ENCODE measurements around the gene DNAJB5. TPM values are rescaled to one million over a fixed set of nuclear protein-coding genes. Genes with fewer than 3 reads are reported as not detected.
"Not testable (repeated sequence)": the region's sequence is repeated elsewhere in the genome, so short reads cannot be mapped to it uniquely, and the experiment has no call there.

Gene DNAJB5
- polyA plus RNA-seq, 4 donors, result 10.3 to 11.4 (median 10.9) TPM

DNA sequence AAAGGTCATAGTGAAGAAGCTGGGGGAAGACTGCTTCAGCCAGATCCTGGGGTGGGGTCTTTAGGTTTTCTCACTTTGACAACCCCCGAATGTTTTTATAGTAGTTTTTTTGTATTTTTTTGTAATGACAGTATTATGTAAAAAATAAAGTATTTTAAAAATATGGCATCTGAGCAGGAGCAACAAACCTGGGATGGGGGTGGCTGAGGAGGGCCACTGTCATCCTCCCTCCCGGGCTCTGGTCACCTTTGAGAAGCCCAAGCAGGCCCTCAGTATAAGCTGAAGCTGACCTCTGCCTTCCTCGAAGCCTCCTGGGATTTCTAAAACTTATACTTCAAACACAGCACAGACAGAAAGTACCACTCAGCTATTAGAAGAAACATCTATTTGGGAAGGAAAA, 8.7 kb downstream of the DNAJB5 start:
- no peak for DNase-seq (ENCODE audit: low read depth in 4 of 4, low spot score in 3 of 4)

DNA sequence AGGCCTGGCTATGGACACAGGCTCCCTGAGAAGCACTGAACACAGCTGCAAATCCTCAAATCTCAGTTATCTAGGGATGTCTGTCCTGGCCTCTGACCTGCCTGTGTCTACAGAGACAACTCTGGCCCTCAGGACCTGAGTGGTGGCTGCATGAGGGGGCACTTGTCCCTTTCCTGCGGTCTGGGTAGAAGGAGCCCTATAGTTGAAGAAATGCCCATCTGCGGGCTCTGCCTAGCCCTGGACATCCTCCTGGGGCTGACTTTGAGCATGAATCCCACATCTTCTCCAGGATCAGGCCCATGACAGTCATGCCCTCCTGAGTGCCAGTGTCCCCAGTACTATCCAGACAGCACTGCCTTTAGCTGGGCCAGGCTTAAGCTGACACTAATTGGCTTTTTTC, 10.0 kb downstream of the DNAJB5 start:
- no peak for DNase-seq (ENCODE audit: low read depth in 4 of 4, low spot score in 3 of 4)

DNA sequence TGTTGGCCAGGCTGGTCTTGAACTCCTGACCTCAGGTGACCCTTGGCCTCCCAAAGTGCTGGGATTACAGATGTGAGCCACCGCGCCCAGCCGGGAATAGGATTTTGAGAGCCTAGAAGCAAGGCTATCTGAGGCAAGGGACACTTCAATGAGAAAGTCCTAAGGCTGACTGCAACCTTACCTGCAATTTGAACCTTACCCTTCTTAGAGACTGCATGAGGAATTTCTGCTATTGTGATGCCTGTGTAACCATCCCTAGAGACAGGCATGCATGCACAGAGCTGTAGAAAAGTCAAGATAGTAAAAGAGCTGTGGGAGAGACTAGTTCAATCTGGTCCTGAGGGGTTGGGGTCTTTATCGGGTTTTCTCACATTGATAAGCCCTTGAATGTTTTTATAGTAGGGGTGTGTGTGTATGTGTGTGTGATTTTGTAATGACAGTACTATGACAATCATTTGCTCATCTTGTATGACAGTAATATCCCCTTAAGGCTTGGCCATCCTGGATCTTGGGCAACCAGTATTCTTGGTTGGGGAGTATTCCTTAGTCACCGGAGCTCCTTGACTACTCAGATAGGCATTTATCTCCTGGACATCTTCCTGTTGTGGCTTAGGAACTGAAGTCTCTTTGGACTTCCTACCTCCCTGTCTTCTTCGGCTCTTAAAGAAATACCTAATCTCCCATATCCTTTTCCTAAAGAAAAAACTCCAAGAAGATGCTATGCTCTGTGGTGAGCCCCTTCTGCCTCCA, 11.2 kb downstream of the DNAJB5 start:
- DNase-seq (ENCODE audit: low read depth in 4 of 4, low spot score in 3 of 4), result no peak

DNA sequence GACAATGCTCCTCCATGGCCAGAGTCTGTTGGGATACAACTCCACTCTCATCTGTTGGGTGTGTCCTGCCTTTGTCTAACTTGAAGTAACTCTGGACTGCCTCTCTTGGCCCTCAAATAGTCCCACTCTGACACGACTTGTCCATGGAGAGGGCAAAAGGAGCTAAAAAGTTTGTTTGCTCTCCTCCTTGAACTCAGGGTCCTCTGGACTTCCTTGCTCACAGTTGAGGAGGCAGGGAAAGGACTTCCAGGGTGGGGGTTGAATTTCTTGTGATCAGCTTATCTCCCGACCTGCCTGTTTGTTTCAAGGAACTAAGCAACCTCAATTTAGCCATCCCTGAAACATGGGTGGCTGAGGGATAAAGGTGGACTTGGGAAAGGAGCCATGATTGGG, 11.7 kb downstream of the DNAJB5 start:
- no peak for DNase-seq (ENCODE audit: low read depth in 4 of 4, low spot score in 3 of 4)

DNA sequence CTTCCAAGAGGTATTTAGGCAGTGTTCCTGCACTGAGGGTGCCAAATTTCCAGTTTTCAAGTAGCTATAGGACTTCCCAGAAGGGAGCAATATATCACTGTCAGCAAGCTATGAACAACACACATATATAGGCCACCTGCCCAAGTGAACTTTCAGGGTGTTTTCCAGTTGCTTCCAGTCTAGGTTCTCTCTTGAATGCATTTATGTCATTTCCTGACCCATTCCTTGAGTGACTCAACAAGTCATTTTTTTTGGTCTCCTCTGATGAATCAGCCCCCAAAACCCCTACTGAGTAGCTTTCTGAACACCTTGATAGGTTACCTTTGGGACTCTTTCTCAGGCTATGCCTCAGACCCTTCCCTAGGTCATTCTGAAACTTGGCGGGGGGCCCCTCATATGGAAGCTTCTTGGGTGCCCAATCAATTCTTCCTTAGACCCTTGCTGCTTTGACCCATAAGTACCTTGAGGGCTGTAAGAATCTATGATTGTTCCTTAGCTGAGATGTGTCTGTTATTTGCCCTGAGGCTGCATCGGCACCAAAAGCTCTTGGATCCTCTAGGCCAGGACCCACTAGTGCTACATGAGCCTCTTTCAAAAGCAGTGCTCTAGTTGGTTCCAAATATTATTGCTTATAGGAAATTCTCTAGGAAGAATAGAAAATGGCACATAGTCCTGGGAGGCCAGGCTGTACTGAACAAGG, 12.4 kb downstream of the DNAJB5 start:
- no peak for DNase-seq (ENCODE audit: low read depth in 4 of 4, low spot score in 3 of 4)

DNA sequence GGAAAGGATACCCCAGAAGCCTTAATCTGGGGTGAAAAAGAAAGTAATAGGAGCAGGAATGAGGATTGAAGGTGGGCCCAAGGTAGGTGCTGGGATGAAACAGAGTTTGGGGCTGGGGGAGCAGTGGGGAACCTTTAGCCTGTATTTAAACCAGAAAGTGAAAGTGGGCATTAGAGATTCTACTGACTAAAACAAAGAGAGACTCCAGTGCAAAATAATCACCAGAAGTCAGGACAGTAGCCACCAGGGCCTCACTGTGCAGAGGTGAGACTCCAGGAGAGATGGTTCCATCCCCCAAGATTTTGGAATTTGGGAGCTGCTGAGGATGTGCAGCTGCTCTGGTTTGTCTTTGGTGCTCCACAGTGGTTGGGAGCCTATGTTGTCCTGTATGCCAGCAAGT, 13.1 kb downstream of the DNAJB5 start:
- DNase-seq (ENCODE audit: low read depth in 4 of 4, low spot score in 3 of 4), result no peak

DNA sequence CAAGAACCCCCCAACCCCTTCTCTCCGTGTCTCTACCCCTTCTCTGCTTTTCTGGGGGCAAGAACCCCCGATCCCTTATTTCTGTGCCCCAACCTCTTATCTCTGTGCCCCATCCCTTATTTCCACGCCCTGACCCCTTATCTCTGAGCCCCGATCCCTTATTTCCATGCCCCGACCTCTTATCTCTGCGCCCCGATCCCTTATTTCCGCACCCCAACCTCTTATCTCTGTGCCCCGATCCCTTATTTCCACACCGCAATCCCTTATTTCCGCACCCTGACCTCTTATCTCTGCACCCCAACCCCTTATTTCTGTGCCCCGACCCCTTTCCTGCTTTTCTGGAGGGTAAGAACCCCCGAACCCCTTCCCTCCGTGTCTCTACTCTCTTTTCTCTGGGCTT, 14.8 kb downstream of the DNAJB5 start:
- not testable (repeated sequence) for DNase-seq (ENCODE audit: low read depth in 4 of 4, low spot score in 3 of 4)

DNA sequence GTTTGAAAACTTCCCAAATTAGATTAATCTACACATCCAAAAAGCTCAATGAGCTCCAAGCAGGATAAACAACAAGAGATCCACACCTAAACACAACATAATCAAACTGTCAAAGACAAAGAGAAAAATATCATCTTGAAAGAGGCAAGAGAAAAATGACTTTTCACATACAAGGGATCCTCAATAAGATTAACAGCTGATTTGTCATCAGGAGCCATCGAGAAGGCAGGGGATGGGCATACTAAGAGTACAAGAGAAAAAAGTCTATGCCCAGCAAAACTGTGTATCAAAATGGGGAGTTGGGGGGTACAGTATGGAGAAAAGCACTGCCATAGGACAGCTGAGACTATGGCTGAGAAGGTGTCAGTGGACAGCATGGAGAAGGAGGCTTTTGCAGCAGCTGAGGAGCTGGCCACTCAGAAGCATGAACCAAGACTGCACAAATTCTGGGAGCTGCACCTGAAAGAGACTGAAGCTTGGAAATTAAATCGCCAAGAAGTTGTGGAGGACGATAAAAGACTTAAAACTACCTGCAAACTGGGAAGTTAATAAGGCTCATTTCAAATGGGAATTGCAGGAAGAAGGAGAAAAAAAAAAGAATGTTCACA, 20.9 kb downstream of the DNAJB5 start:
- no peak for DNase-seq (ENCODE audit: low read depth in 4 of 4, low spot score in 3 of 4)

DNA sequence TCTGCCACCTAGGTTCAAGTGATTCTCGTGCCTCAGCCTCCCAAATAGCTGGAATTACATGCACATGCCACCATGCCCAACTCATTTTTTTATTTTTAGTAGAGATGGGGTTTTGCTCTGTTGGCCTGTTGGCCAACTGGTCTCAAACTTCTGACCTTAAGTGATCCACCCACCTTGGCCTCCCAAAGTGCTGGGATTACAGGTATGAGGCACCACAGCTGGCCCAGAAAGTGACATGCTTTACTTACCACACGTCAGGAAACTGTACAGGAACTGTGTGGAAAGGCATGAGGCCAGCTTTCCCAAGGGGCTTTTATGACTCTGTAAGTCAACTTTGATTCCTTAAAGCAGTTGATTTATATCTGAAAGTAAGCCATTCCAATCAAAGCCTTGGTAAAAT, 25.0 kb downstream of the DNAJB5 start:
- DNase-seq (ENCODE audit: low read depth in 4 of 4, low spot score in 3 of 4), result no peak

DNA sequence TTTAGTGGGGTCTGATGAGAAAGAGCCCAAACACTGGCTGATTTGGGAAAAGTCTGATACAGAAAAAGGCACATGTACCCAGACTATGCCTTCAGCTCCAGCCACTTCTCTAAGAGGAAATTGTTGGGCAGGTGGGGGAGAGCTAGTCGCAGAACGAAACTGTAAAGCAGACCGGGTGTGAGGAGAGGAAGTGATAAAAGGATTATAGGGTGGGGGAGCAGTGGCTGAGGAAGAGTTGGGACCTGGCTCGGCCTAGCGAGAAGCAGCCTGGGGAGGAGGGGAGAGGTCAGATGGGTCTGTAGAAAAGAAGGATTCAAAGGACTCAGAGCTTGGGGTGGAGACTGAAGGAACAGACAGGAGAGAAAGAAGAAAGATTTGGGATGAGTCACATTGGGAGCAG, 33.9 kb downstream of the DNAJB5 start:
- DNase-seq (ENCODE audit: low read depth in 4 of 4, low spot score in 3 of 4), result not testable (repeated sequence)

DNA sequence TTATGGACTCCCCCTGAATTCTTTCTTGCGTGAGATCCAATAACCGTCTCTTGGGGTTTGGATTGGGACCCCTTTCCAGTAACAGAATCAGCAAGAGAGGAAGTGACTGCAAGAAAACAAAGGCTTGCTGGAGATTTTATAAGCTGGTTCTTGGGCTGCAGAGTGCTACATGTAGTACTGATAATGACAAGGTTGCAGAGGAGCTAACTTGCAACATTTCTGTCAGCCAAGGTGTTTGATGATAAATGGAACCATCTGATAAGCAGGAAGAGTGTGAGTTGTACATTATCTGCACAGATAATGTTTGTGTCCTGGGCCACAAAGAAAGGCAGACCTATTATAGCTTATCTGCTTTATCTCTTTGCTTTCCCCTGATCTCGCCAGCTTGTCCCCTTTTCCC, 37.1 kb downstream of the DNAJB5 start:
- DNase-seq (ENCODE audit: low read depth in 4 of 4, low spot score in 3 of 4), result no peak

DNA sequence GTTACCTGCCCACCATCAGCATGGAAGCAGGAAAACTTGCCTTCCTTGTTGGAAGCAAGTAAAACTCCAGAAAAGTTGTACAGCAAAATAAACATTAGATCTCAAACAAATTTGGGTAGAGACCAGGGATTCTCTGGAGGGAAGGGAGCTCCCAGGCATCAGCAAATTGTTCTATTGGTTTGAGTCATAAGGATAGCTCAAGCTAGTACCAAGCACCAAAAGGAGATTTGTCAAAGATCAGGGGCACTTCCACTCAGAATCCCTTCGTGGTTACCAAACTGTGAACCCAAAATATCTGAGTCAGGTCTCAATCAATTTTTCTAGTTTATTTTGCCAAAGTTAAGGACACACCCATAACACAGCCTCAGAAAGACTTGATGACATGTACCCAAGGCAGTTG, 37.8 kb downstream of the DNAJB5 start:
- DNase-seq (ENCODE audit: low read depth in 4 of 4, low spot score in 3 of 4), result no peak

DNA sequence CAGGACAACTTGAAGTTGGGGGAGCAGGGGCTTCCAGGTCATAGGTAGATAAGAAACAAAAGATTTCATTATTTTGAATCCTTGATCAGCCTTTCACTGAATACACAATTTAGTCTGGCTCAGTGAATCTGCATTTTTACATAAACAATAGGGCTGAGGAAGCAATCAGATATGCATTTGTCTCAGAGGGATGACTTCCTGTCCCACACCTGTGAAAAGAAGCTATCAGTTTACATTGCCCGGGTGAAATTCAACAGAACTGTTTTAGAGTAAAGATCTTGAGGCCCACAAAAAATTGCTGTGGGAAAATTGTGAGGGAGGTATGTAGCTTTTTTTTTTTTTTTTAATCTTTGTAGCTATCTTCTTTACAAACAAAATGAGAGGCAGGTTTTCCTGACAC, 38.3 kb downstream of the DNAJB5 start:
- no peak for DNase-seq (ENCODE audit: low read depth in 4 of 4, low spot score in 3 of 4)

DNA sequence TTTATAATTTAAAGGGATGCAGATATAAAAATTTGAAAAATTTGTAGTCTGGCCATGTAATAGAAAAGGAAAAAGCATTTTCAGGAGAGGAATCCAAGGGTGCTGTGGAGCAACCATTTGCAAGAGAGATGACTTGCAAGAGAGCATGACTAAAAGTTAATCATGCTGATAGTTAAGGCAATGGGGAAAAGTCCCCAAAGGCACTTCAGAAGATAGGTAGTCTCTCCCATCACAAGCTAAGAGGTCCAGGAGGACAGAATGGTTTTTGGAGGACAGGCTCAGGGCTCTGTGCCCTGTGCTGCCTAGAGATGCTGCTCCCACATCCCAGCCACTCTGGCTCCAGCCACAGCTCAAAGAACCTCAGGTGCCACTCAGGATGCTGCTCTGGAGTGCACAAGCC, 38.8 kb downstream of the DNAJB5 start:
- DNase-seq (ENCODE audit: low read depth in 4 of 4, low spot score in 3 of 4), result no peak

DNA sequence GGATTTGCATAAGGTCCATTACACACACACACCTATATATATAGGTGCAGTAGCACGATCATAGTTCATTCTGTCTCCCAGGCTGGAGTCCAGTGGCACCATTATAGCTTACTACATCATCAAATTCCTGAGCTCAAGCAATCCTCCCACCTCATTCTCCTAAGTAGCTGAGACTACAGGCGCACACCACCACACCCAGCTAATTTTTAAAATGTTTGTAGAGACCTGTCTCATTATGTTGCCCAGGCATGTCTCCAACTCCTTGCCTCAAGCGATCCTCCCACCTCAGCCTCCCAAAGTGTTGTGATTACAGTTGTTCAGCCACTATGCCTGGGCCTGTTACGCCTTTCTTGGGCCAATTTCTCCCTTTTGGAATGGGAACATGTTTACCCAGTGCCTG, 39.7 kb downstream of the DNAJB5 start:
- DNase-seq (ENCODE audit: low read depth in 4 of 4, low spot score in 3 of 4), result no peak

DNA sequence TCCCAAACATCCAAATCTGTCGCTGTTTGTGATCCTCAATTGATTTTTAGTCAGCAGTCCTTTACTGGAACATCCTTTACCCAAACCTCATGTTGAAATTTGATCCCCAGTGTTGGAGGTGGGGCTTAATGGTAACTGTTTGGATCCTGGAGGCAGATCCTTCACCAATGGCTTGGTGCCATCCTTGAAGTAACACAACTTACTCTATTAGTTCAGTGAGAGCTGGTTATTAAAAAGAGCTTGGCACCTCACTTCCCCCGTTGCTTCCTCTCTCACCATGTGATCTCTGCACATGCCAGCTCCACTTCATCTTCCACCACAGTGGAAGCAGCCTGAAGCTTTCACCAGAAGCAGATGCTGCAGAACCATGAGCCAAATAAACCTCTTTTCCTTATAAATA, 40.3 kb downstream of the DNAJB5 start:
- DNase-seq (ENCODE audit: low read depth in 4 of 4, low spot score in 3 of 4), result no peak

DNA sequence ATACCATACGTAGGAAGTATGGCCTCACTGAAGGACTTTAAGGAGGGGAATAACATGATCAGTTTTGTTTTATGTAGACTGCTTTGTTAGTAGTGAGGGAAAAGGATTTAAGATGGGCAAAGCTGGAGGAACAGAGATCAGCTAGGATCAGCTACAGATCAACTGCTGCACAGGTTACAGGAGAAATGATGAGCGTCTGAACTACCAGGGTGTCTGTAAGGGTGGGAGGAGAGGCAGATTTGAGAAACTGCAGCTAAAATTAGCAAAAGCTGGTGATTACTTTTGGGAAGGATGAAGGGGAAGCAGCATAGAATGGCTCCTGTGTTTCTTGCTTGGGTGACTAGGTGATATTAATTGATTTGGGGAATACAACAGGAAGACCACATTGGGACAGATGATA, 43.6 kb downstream of the DNAJB5 start:
- no peak for DNase-seq (ENCODE audit: low read depth in 4 of 4, low spot score in 3 of 4)

DNA sequence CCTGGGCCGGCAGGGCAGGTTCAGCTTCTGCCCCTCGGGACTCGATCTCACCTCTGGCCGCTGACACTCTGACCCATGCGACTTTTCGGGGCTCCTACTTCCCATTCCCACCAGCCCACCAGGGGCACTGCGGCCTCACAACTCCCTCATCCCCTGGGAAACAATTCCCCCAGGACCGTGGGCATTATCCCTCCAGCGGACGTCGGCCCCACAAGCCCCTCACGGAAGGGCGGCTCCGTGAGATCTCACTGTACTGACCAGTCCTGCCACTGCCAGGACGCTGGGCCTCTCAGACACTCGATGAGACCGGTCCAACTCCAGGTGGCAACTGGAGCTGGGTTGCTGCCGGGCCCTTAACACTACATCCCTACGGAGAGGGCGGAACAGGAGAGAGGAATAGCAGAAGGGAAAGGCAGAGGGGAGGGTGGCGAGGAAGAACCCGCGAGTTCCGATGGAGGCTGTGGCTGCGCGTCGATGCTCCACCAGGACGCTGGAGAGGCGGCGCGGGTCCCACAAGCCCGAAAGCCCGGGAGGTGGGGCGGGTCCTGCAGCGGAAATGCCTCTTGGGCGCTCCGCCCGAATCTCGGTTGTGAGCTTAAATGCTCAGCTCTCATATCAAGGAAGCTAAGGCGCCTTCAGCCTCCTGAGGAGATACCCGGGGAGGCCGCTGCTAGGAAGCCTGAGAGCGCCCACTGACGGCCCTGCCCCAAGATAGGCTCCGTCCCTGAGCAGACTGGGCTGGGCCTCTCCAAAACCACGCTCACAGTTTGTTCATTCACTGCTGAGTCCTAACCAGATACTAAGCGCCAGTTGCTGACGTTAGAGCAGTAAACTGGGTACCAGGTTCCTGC, 46.5 kb downstream of the DNAJB5 start:
- DNase-seq (ENCODE audit: low read depth in 4 of 4, low spot score in 3 of 4), result peak in 3 of 4 donors; percentile 17 to 21 (median 20)

DNA sequence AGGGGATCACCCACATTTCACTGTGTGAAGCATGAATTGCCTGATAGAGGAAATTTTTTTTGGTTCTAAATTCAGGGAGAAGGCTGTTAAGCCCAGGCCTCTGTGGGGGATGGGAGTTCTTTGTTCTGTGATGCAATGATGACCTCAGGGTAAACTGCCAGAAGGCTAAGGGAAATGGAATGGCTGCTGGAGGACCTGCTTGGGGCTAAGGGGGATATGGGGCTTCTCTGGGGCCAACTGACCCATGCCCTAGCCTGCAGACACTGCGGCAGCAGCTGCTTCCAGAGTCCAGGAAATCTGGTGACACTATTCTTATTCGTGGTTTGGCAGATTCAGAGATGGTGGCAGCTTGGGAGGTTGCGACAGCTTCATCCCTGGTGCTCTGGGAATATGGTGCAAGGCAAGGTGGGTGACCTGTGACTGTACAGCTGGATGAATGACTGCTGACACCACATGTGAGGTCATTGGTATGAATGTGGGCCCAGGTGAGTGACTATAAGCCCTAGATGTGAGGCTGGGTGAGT, 52.6 kb downstream of the DNAJB5 start:
- no peak for DNase-seq (ENCODE audit: low read depth in 4 of 4, low spot score in 3 of 4)

DNA sequence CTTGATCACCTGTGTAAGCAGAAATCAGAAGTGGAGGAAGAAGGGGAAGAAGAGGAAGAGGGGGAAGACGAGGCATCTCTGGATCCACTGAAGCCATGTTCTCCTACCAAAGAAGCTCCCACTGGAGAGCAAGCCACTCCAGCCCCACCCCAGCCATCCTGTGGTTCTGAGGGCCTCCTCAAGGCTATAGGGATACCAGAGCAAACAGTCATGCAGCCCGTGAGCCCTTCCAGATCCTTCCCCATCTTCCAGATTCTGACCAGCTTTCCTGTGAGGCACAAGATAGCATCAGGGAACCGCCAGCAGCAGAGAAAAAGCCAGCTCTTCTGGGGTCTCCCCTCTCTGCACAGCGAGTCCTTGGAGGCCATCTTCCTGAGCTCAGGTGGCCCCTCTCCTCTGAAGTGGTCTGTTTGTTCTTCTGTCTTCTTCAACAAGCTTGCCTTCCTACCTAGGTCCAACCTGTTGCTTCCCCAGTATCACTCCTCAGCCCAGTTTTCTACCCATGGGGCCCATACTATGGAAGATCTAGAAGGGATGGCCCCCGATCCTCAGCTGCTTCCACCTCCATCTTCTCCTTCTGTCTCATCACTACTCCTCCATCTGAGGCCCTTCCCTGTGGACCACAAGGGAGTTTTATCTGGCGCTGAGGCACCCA, 53.5 kb downstream of the DNAJB5 start:
- DNase-seq (ENCODE audit: low read depth in 4 of 4, low spot score in 3 of 4), result no peak
